HepG2 (cell line): ENCODE data around the gene RIPPLY1. TPM values are rescaled to one million over a fixed set of nuclear protein-coding genes. Genes with fewer than 3 reads are reported as not detected.

Experiments
- ADNP ChIP-seq: sonication (generic); formaldehyde crosslinking; IDR thresholded peaks from 2 replicates; pipeline ENCODE4 v1.4.0; 2020; ENCODE audit warnings: missing genetic modification reagents
- ATAD3A ChIP-seq: sonication (generic); formaldehyde crosslinking; IDR thresholded peaks from 2 replicates; pipeline ENCODE4 v1.4.0; 2020; ENCODE audit warnings: missing genetic modification reagents
- ELF3 ChIP-seq: IDR thresholded peaks from 2 replicates; pipeline ENCODE4 v1.6.1; 2016; ENCODE audit warnings: missing genetic modification reagents, missing compliant biosample characterization
- KLF9 ChIP-seq: IDR thresholded peaks from 2 replicates; pipeline ENCODE4 v1.6.1; 2016; ENCODE audit warnings: low read depth
- MAF1 ChIP-seq: sonication (generic); formaldehyde crosslinking; IDR thresholded peaks from 2 replicates; pipeline ENCODE4 v1.5.0; 2020; ENCODE audit warnings: missing genetic modification reagents, borderline replicate concordance
- RARG ChIP-seq: sonication (generic); formaldehyde crosslinking; IDR thresholded peaks from 2 replicates; pipeline ENCODE4 v1.4.0; 2020; ENCODE audit warnings: low read depth, mild to moderate bottlenecking, missing genetic modification reagents
- SETDB1 ChIP-seq: sonication (generic); formaldehyde crosslinking; IDR thresholded peaks from 2 replicates; pipeline ENCODE4 v1.5.1; 2020; ENCODE audit warnings: missing genetic modification reagents, mild to moderate bottlenecking, borderline replicate concordance
- TSC22D2 ChIP-seq: sonication (generic); formaldehyde crosslinking; IDR thresholded peaks from 2 replicates; pipeline ENCODE4 v1.5.1; 2020; ENCODE audit warnings: missing genetic modification reagents, mild to moderate bottlenecking, borderline replicate concordance
- ZFP36L1 ChIP-seq: sonication (generic); formaldehyde crosslinking; IDR thresholded peaks from 2 replicates; pipeline ENCODE4 v1.8.0; 2022; ENCODE audit warnings: mild to moderate bottlenecking, missing genetic modification reagents, moderate library complexity
- ZFP36L2 ChIP-seq: sonication (generic); formaldehyde crosslinking; IDR thresholded peaks from 2 replicates; pipeline ENCODE4 v1.4.0; 2020; ENCODE audit warnings: missing genetic modification reagents
- ZNF160 ChIP-seq: sonication (generic); formaldehyde crosslinking; IDR thresholded peaks from 2 replicates; pipeline ENCODE4 v1.8.0; 2022; ENCODE audit warnings: mild to moderate bottlenecking, inconsistent platforms, missing genetic modification reagents
- ZNF563 ChIP-seq: sonication (generic); formaldehyde crosslinking; IDR thresholded peaks from 2 replicates; pipeline ENCODE4 v1.8.0; 2022; ENCODE audit warnings: mild to moderate bottlenecking, moderate library complexity, missing genetic modification reagents
- polyA plus RNA-seq, 8 experiments: library from polyadenylated mRNA; depleted of rRNA in 3 of 8; stranded (reverse) in 7 of 8; unstranded in 1 of 8; fragments of >200 nt; fragmentation: Illumina TruSeq in 4 of 8; extraction: Trizol in 4 of 8; gene quantifications; 2 replicates each; pipeline versions ENCODE4 v1.2.1 to v1.2.3, GENCODE V29; 2011 to 2016; ENCODE audit warnings: low read depth in 4 of 8, missing spikeins in 1 of 8, mixed read lengths in 1 of 8; ENCODE audit not compliant: insufficient read depth in 1 of 8
- total RNA-seq, 5 experiments: library from RNA; depleted of rRNA; stranded (reverse); fragments of >200 nt; fragmentation: Illumina TruSeq; extraction: Trizol; gene quantifications; 2 replicates each; pipeline ENCODE4 v1.2.3, GENCODE V29; 2016; ENCODE audit warnings: low read depth in 1 of 5
- TF ChIP-seq, protein P1 (sequence below): sonication (generic); formaldehyde crosslinking; IDR thresholded peaks from 2 replicates; pipeline ENCODE4 v1.4.0; 2020; ENCODE audit warnings: mild to moderate bottlenecking, missing genetic modification reagents
- TF ChIP-seq, protein P2 (sequence below): fragments of 450-650 bp; IDR thresholded peaks from 2 replicates; pipeline ENCODE4 v1.6.1; 2017
- TF ChIP-seq, protein P3 (sequence below): IDR thresholded peaks from 2 replicates; pipeline ENCODE4 v1.6.1; 2012; ENCODE audit warnings: inconsistent platforms
- TF ChIP-seq, protein P4 (sequence below): sonication (generic); formaldehyde crosslinking; IDR thresholded peaks from 2 replicates; pipeline ENCODE4 v1.5.0; 2020; ENCODE audit warnings: missing genetic modification reagents
- TF ChIP-seq, protein P5 (sequence below): IDR thresholded peaks from 2 replicates; pipeline ENCODE4 v1.6.1; 2012; ENCODE audit warnings: low read depth, low read length, improper control_type of control experiment
- TF ChIP-seq, protein P6 (sequence below): sonication (generic); formaldehyde crosslinking; IDR thresholded peaks from 2 replicates; pipeline ENCODE4 v1.4.0; 2020; ENCODE audit warnings: low read depth, missing genetic modification reagents

RIPPLY1 gene
- total and polyA plus RNA-seq, 2 of the 13 experiments (the other 11 are each of a cell fraction or from before 2014, with no cell fraction given), result 0.41 to 0.49 TPM

DNA sequence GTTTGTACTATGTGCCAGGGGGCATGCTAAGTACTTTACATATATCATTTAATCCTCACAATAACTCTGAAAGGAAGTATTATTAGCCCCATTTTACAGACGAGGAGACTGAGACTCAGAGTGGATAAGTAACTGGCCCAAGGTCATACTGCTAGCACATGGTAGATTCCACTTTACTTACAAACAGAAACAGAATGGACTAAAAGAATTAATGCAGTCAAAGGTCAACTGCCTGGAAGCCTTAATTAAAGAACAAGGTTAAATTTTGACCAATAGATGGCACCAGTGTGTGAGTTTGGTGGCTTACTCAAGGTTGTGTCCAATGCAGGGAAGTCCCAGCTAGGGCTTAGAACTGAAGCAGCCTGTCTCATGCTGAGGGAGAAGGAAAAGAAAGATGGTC is 4.7 kb downstream of the RIPPLY1 start (continued):
- TF ChIP-seq ZNF160 (CRISPR knock-in tag) (no peak), ZFP36L2 (CRISPR knock-in tag) (no peak), TSC22D2 (CRISPR knock-in tag) (no peak), KLF9 (CRISPR knock-in tag) (no peak), ADNP (CRISPR knock-in tag) (0 out of 2 replicates have a peak, but pooled peaks have one; percentile 57), ZNF563 (CRISPR knock-in tag) (no peak), ELF3 (CRISPR knock-in tag) (no peak), MAF1 (CRISPR knock-in tag) (no peak), RARG (no peak), SETDB1 (CRISPR knock-in tag) (no peak), ZFP36L1 (no peak), ATAD3A (CRISPR knock-in tag) (no peak)
- TF ChIP-seq, protein P1, sequence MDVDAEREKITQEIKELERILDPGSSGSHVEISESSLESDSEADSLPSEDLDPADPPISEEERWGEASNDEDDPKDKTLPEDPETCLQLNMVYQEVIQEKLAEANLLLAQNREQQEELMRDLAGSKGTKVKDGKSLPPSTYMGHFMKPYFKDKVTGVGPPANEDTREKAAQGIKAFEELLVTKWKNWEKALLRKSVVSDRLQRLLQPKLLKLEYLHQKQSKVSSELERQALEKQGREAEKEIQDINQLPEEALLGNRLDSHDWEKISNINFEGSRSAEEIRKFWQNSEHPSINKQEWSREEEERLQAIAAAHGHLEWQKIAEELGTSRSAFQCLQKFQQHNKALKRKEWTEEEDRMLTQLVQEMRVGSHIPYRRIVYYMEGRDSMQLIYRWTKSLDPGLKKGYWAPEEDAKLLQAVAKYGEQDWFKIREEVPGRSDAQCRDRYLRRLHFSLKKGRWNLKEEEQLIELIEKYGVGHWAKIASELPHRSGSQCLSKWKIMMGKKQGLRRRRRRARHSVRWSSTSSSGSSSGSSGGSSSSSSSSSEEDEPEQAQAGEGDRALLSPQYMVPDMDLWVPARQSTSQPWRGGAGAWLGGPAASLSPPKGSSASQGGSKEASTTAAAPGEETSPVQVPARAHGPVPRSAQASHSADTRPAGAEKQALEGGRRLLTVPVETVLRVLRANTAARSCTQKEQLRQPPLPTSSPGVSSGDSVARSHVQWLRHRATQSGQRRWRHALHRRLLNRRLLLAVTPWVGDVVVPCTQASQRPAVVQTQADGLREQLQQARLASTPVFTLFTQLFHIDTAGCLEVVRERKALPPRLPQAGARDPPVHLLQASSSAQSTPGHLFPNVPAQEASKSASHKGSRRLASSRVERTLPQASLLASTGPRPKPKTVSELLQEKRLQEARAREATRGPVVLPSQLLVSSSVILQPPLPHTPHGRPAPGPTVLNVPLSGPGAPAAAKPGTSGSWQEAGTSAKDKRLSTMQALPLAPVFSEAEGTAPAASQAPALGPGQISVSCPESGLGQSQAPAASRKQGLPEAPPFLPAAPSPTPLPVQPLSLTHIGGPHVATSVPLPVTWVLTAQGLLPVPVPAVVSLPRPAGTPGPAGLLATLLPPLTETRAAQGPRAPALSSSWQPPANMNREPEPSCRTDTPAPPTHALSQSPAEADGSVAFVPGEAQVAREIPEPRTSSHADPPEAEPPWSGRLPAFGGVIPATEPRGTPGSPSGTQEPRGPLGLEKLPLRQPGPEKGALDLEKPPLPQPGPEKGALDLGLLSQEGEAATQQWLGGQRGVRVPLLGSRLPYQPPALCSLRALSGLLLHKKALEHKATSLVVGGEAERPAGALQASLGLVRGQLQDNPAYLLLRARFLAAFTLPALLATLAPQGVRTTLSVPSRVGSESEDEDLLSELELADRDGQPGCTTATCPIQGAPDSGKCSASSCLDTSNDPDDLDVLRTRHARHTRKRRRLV, result no peak
- TF ChIP-seq, protein P2, sequence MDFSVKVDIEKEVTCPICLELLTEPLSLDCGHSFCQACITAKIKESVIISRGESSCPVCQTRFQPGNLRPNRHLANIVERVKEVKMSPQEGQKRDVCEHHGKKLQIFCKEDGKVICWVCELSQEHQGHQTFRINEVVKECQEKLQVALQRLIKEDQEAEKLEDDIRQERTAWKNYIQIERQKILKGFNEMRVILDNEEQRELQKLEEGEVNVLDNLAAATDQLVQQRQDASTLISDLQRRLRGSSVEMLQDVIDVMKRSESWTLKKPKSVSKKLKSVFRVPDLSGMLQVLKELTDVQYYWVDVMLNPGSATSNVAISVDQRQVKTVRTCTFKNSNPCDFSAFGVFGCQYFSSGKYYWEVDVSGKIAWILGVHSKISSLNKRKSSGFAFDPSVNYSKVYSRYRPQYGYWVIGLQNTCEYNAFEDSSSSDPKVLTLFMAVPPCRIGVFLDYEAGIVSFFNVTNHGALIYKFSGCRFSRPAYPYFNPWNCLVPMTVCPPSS, result no peak
- TF ChIP-seq, protein P3, sequence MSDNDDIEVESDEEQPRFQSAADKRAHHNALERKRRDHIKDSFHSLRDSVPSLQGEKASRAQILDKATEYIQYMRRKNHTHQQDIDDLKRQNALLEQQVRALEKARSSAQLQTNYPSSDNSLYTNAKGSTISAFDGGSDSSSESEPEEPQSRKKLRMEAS, result 0 out of 2 replicates have a peak, but pooled peaks have one; percentile 32
- TF ChIP-seq, protein P4, sequence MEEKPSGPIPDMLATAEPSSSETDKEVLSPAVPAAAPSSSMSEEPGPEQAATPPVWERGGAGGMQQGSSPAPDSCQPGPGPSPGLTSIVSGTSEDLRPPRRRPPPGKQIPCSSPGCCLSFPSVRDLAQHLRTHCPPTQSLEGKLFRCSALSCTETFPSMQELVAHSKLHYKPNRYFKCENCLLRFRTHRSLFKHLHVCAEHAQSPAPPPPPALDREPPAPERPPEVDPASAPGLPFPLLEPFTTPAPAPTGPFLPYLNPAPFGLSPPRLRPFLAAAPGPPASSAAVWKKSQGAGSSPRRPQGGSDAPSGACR (CRISPR knock-in tag), result no peak
- TF ChIP-seq, protein P5, sequence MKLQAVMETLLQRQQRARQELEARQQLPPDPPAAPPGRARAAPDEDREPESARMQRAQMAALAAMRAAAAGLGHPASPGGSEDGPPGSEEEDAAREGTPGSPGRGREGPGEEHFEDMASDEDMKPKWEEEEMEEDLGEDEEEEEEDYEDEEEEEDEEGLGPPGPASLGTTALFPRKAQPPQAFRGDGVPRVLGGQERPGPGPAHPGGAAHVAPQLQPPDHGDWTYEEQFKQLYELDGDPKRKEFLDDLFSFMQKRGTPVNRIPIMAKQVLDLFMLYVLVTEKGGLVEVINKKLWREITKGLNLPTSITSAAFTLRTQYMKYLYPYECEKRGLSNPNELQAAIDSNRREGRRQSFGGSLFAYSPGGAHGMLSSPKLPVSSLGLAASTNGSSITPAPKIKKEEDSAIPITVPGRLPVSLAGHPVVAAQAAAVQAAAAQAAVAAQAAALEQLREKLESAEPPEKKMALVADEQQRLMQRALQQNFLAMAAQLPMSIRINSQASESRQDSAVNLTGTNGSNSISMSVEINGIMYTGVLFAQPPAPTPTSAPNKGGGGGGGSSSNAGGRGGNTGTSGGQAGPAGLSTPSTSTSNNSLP, result peak; percentile 66; the same call in 1 of the 2 replicates
- TF ChIP-seq, protein P6, sequence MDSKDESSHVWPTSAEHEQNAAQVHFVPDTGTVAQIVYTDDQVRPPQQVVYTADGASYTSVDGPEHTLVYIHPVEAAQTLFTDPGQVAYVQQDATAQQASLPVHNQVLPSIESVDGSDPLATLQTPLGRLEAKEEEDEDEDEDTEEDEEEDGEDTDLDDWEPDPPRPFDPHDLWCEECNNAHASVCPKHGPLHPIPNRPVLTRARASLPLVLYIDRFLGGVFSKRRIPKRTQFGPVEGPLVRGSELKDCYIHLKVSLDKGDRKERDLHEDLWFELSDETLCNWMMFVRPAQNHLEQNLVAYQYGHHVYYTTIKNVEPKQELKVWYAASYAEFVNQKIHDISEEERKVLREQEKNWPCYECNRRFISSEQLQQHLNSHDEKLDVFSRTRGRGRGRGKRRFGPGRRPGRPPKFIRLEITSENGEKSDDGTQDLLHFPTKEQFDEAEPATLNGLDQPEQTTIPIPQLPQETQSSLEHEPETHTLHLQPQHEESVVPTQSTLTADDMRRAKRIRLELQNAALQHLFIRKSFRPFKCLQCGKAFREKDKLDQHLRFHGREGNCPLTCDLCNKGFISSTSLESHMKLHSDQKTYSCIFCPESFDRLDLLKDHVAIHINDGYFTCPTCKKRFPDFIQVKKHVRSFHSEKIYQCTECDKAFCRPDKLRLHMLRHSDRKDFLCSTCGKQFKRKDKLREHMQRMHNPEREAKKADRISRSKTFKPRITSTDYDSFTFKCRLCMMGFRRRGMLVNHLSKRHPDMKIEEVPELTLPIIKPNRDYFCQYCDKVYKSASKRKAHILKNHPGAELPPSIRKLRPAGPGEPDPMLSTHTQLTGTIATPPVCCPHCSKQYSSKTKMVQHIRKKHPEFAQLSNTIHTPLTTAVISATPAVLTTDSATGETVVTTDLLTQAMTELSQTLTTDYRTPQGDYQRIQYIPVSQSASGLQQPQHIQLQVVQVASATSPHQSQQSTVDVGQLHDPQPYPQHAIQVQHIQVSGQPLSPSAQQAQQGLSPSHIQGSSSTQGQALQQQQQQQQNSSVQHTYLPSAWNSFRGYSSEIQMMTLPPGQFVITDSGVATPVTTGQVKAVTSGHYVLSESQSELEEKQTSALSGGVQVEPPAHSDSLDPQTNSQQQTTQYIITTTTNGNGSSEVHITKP (CRISPR knock-in tag), result peak; percentile 27; the same call in 1 of the 2 replicates
